Measurements from ENCODE around the gene TMEM33. TPM values are rescaled to one million over a fixed set of nuclear protein-coding genes. Genes with fewer than 3 reads are reported as not detected.

Gene TMEM33
- total RNA-seq, 1 experiment from 2014 or later: 81.4 TPM

GRCh38 chr4:41913509-41913908 lies 21.7 kb upstream of the TMEM33 start:
- Mint-ChIP-seq H3K27ac (no peak overlapping the region), H3K36me3 (peaks cover 2% of the 10 kb centered on the region), H3K27me3 (ENCODE audit: low read depth) (peaks cover 17% of the 10 kb centered on the region), H3K9me3 (peaks cover 5% of the 10 kb centered on the region), H3K4me3 (no peak overlapping the region), H3K4me1 (0 out of 2 replicates have a peak, but pooled peaks cover 4% of the 10 kb centered on the region)
- ATAC-seq (no peak), DNase-seq (ENCODE audit: low spot score) (no peak)
- no peak for TF ChIP-seq GTF2I (CRISPR knock-in tag; conservative IDR thresholded peaks at IDR 0.05)
- TF ChIP-seq HMGXB4 (CRISPR knock-in tag; IDR thresholded peaks at IDR 0.05): no peak
- TF ChIP-seq RORB (CRISPR knock-in tag; IDR thresholded peaks at IDR 0.05): no peak
- TF ChIP-seq FOXP1 (CRISPR knock-in tag; IDR thresholded peaks at IDR 0.05; ENCODE audit: borderline replicate concordance): no peak
- no peak for TF ChIP-seq HMGA2 (CRISPR knock-in tag; IDR thresholded peaks at IDR 0.05)
- no peak for TF ChIP-seq EMX1 (CRISPR knock-in tag; IDR thresholded peaks at IDR 0.05)
- POLR2A ChIA-PET: no interaction called here
- CTCF ChIA-PET: no interaction called here

- DNase-seq (ENCODE audit: low spot score) (no peak), ATAC-seq (no peak)
- Mint-ChIP-seq H3K27me3 (ENCODE audit: low read depth) (peaks cover 65% of the 10 kb centered on the region), H3K27ac (no peak overlapping the region), H3K4me3 (no peak overlapping the region), H3K9me3 (peaks cover 39% of the 10 kb centered on the region), H3K36me3 (peaks cover 28% of the 10 kb centered on the region), H3K4me1 (no peaks in the 10 kb centered on the region)
- ChIA-PET CTCF (no interaction called here), POLR2A (no interaction called here)
- TF ChIP-seq ZNF416 (CRISPR knock-in tag; IDR thresholded peaks at IDR 0.05) (no peak), ZBTB43 (CRISPR knock-in tag; IDR thresholded peaks at IDR 0.05) (no peak), PRRX2 (CRISPR knock-in tag; IDR thresholded peaks at IDR 0.05) (no peak), MAX (CRISPR knock-in tag; IDR thresholded peaks at IDR 0.05) (no peak), ATF3 (CRISPR knock-in tag; conservative IDR thresholded peaks at IDR 0.05) (no peak), AFF4 (CRISPR knock-in tag; IDR thresholded peaks at IDR 0.05; ENCODE audit: borderline replicate concordance) (no peak), ZNF512 (CRISPR knock-in tag; IDR thresholded peaks at IDR 0.05; ENCODE audit: borderline replicate concordance) (no peak), GRHL2 (CRISPR knock-in tag; IDR thresholded peaks at IDR 0.05; ENCODE audit: insufficient replicate concordance, severe bottlenecking) (no peak), ZNF396 (CRISPR knock-in tag; IDR thresholded peaks at IDR 0.05; ENCODE audit: borderline replicate concordance) (no peak), ZNF281 (CRISPR knock-in tag; IDR thresholded peaks at IDR 0.05) (no peak), HMGA2 (CRISPR knock-in tag; IDR thresholded peaks at IDR 0.05) (no peak), NR2C2 (CRISPR knock-in tag; IDR thresholded peaks at IDR 0.05) (no peak), GABPB1 (CRISPR knock-in tag; IDR thresholded peaks at IDR 0.05) (no peak), FOXP4 (CRISPR knock-in tag; IDR thresholded peaks at IDR 0.05) (no peak), EMX1 (CRISPR knock-in tag; IDR thresholded peaks at IDR 0.05) (no peak), CTCF (IDR thresholded peaks at IDR 0.05) (no peak)
Observed at GRCh38 chr4:41918278-41918677, 17.0 kb upstream of the TMEM33 start.

All from WTC11 (cell line).